B cell (primary cell): ENCODE data around the gene CCNK. TPM values are rescaled to one million over a fixed set of nuclear protein-coding genes. Genes with fewer than 3 reads are reported as not detected.

ENCODE experiments used
- ATAC-seq: fragments of 200-7000 bp; cut with Tn5 transposase; one replicate; pipeline ENCODE4 v1.10.0; 2021; ENCODE audit warnings: low read depth, mild to moderate bottlenecking, moderate number of reproducible peaks, moderate library complexity
- CTCF ChIA-PET: fragments of 350-600 bp; sonication (Branson Sonifier 250); formaldehyde crosslinking; loops from one replicate; lab custom pipeline; 2021; ENCODE audit warnings: antibody characterized with exemption, inconsistent platforms; lab: Charles Lee
- POLR2A ChIA-PET: fragments of 350-600 bp; sonication (Branson Sonifier 250); formaldehyde crosslinking; loops from one replicate; lab custom pipeline; 2021; ENCODE audit warnings: antibody characterized with exemption; lab: Charles Lee
- DNase-seq: peaks from one replicate; pipeline ENCODE4 v3.0.0; 2013
- H2AFZ ChIP-seq: 2 replicates; pipeline ENCODE4 v1.6.1; 2012; ENCODE audit warnings: mild to moderate bottlenecking, low read depth, low read length; ENCODE audit not compliant: insufficient read depth, poor library complexity, severe bottlenecking
- H3K27ac ChIP-seq, 2 donors: 1 replicate in 1 of 2; 2 replicates in 1 of 2; pipeline ENCODE4 v1.5.1; 2012 to 2013; ENCODE audit warnings: low read length in 2 of 2, mild to moderate bottlenecking in 2 of 2, moderate library complexity in 1 of 2
- H3K27me3 ChIP-seq, 4 experiments: fragments of 200-600 bp in 1 of 4; sonication (generic) in 1 of 4; replicated peaks in 1 of 4; 1 replicate in 2 of 4; 2 replicates in 2 of 4; pipeline versions ENCODE4 v1.6.1 to v1.7.0; 2013 to 2016; ENCODE audit warnings: low read length in 3 of 4, mild to moderate bottlenecking in 2 of 4, mixed read lengths in 1 of 4, moderate library complexity in 1 of 4; ENCODE audit not compliant: insufficient read depth in 4 of 4, control insufficient read depth in 3 of 4; ENCODE audit errors: control extremely low read depth in 1 of 4
- H3K36me3 ChIP-seq, 2 experiments: replicated peaks in 1 of 2; 1 replicate in 1 of 2; 2 replicates in 1 of 2; pipeline versions ENCODE4 v1.6.1 to v1.7.1; 2013; ENCODE audit warnings: low read length in 1 of 2; ENCODE audit not compliant: insufficient read depth in 2 of 2, control insufficient read depth in 1 of 2; ENCODE audit errors: control extremely low read depth in 1 of 2, extremely low read depth in 1 of 2
- H3K4me1 ChIP-seq, 2 donors: fragments of 200-600 bp in 1 of 2; sonication (generic) in 1 of 2; 1 replicate in 1 of 2; 2 replicates in 1 of 2; pipeline versions ENCODE4 v1.5.1 to v1.6.1; 2013 to 2017; ENCODE audit warnings: low read length in 2 of 2; ENCODE audit not compliant: control insufficient read depth in 2 of 2, insufficient read depth in 2 of 2
- H3K4me2 ChIP-seq: replicated peaks from 2 replicates; pipeline ENCODE3; 2012; ENCODE audit warnings: mild to moderate bottlenecking, low read depth, low read length; ENCODE audit not compliant: poor library complexity, severe bottlenecking
- H3K4me3 ChIP-seq, 5 experiments: fragments of 200-600 bp in 1 of 5; sonication (generic) in 1 of 5; 1 replicate in 3 of 5; 2 replicates in 2 of 5; pipeline versions ENCODE4 v1.5.1 to v1.7.0; 2011 to 2016; ENCODE audit warnings: low read length in 4 of 5, mild to moderate bottlenecking in 4 of 5, low read depth in 2 of 5, control low read depth in 1 of 5, moderate library complexity in 1 of 5; ENCODE audit not compliant: insufficient read depth in 1 of 5; ENCODE audit errors: control extremely low read depth in 1 of 5, extremely low read depth in 1 of 5
- H3K79me2 ChIP-seq: fragments of 200-600 bp; sonication (generic); one replicate; pipeline ENCODE4 v1.6.0; 2016; ENCODE audit warnings: low read length; ENCODE audit not compliant: control insufficient read depth, insufficient read depth
- H3K9ac ChIP-seq: fragments of 200-600 bp; sonication (generic); 2 replicates; pipeline ENCODE4 v1.6.1; 2017; ENCODE audit warnings: mild to moderate bottlenecking, low read length, moderate library complexity
- H3K9me3 ChIP-seq, 3 donors: one replicate each; pipeline versions ENCODE4 v1.6.1 to v1.7.1; 2013; ENCODE audit warnings: low read length in 2 of 3; ENCODE audit not compliant: control insufficient read depth in 2 of 3, insufficient read depth in 1 of 3; ENCODE audit errors: control extremely low read depth in 1 of 3
- H4K20me1 ChIP-seq: 2 replicates; pipeline ENCODE4 v1.6.0; 2012; ENCODE audit warnings: mild to moderate bottlenecking, low read length; ENCODE audit not compliant: insufficient read depth, control insufficient read depth, poor library complexity, severe bottlenecking
- H3K27ac Mint-ChIP-seq: one replicate; pipeline ENCODE4 v1.8.0; 2021; ENCODE audit warnings: mixed read lengths
- H3K27me3 Mint-ChIP-seq: one replicate; pipeline ENCODE4 v1.8.0; 2021; ENCODE audit warnings: mixed read lengths
- H3K4me1 Mint-ChIP-seq: one replicate; pipeline ENCODE4 v1.8.0; 2021; ENCODE audit warnings: mixed read lengths
- H3K4me3 Mint-ChIP-seq: one replicate; pipeline ENCODE4 v1.8.0; 2021; ENCODE audit warnings: mixed read lengths
- H3K9me3 Mint-ChIP-seq: one replicate; pipeline ENCODE4 v1.8.0; 2022; ENCODE audit warnings: mixed read lengths; ENCODE audit not compliant: insufficient read depth
- EZH2 ChIP-seq: IDR thresholded peaks from 2 replicates; pipeline ENCODE4 v1.6.1; 2012; ENCODE audit warnings: borderline replicate concordance, low read depth, mild to moderate bottlenecking, moderate library complexity, low read length; ENCODE audit not compliant: insufficient read depth, poor library complexity, severe bottlenecking
- WGBS: methylation state at CpG from one replicate; pipeline ENCODE4 v1.1.5; 2013; ENCODE audit warnings: missing lambda C conversion rate; ENCODE audit not compliant: insufficient coverage; 5-methylcytosine and 5-hydroxymethylcytosine counted together
- intact Hi-C: fragments of 100-400 bp; cut with micrococcal nuclease; formaldehyde crosslinking; loops from one replicate; pipeline ENCODE4 v1.10.0; 2022
- polyA plus RNA-seq: library from polyadenylated mRNA; depleted of rRNA; stranded (reverse); fragments of >200 nt; gene quantifications from 2 replicates; pipeline ENCODE4 v1.2.3, GENCODE V29; 2012
- total RNA-seq, 2 donors: library from RNA; stranded (reverse); fragments of 120-200 nt in 1 of 2; gene quantifications; 1 replicate in 1 of 2; 2 replicates in 1 of 2; pipeline versions ENCODE4 v1.2.3 to v1.2.4, GENCODE V29; 2013 to 2022
- TF ChIP-seq, protein P1 (sequence below): fragments of 200-600 bp; IDR thresholded peaks from one replicate; pipeline ENCODE4 v1.8.0; 2022; ENCODE audit warnings: antibody characterized with exemption, mild to moderate bottlenecking

CCNK gene
- total and polyA plus RNA-seq, 2 donors (not counting 1 experiment from before 2014, with no cell fraction given), result 17.5 to 82.0 TPM

DNA sequence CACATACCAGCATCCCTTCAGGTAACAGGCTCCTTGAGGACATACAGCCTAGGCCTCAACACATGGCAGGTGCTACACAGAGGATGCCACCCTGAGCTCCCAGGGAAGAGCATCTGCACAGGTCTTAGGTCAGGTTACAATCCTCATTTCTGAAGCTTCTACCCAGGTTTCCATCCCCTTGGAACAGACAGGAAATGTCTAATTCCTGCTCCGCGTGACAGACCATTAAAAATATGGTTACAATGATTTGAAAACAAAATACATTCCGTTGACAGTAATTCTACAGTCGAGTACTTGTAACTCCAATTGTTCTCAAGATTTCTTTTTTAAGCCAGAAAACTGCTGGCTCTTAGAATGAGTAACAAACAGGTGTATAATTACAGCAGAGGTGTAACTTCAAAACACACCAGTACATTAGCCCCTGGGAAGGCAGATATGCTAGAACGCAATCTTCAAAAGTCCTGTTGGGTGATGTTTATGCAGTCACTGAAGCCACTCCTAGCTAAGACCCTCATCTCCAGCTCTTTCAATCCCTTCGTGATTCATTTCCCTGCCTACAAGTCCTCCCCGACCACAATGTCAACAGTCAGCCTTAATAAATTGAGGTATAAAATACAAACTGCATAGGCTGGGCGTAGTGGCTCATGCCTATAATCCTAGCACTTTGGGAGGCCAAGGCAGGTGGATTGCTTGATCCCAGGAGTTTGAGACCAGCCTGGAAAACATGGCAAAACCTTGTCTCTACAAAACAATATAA lies 12.2 kb upstream of the CCNK start:
- ChIA-PET CTCF (no interaction called here), POLR2A (no interaction called here)
- H3K79me2 ChIP-seq, result peaks cover 82% of the 10 kb centered on the region
- TF ChIP-seq, protein P1, sequence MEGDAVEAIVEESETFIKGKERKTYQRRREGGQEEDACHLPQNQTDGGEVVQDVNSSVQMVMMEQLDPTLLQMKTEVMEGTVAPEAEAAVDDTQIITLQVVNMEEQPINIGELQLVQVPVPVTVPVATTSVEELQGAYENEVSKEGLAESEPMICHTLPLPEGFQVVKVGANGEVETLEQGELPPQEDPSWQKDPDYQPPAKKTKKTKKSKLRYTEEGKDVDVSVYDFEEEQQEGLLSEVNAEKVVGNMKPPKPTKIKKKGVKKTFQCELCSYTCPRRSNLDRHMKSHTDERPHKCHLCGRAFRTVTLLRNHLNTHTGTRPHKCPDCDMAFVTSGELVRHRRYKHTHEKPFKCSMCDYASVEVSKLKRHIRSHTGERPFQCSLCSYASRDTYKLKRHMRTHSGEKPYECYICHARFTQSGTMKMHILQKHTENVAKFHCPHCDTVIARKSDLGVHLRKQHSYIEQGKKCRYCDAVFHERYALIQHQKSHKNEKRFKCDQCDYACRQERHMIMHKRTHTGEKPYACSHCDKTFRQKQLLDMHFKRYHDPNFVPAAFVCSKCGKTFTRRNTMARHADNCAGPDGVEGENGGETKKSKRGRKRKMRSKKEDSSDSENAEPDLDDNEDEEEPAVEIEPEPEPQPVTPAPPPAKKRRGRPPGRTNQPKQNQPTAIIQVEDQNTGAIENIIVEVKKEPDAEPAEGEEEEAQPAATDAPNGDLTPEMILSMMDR, result no peak
- TF ChIP-seq EZH2, result no peak
- no peak overlapping the region for H3K9ac ChIP-seq
- Mint-ChIP-seq H3K4me3 (no peak overlapping the region), H3K27ac (no peak overlapping the region), H3K4me1 (peaks cover 12% of the 10 kb centered on the region), H3K9me3 (no peaks in the 10 kb centered on the region), H3K27me3 (no peaks in the 10 kb centered on the region)
- peaks cover 0 to 12% of the 10 kb centered on the region in 2 experiments for H3K36me3 ChIP-seq
- no peak overlapping the region for H3K4me2 ChIP-seq
- peaks cover 78% of the 10 kb centered on the region for H4K20me1 ChIP-seq
- intact Hi-C loops, result no loop called here
- WGBS, result 100% methylated on average over 1 of the region's 8 CpGs
- no peak overlapping the region for H3K27ac ChIP-seq
- H3K9me3 ChIP-seq, result no peaks in the 10 kb centered on the region
- no peak for ATAC-seq
- H2AFZ ChIP-seq, result no peak overlapping the region
- no peak overlapping the region for H3K4me3 ChIP-seq
- H3K4me1 ChIP-seq, result no peaks in the 10 kb centered on the region
- H3K27me3 ChIP-seq, result no peaks in the 10 kb centered on the region
- DNase-seq, result no peak

GRCh38 chr14:99471731-99472130 lies 9.5 kb upstream of the CCNK start:
- Mint-ChIP-seq H3K9me3 (no peaks in the 10 kb centered on the region), H3K27ac (no peak overlapping the region), H3K4me1 (peaks cover 18% of the 10 kb centered on the region), H3K27me3 (no peaks in the 10 kb centered on the region), H3K4me3 (no peak overlapping the region)
- WGBS, result 94% methylated on average over 7 of the region's 7 CpGs
- no peak for ATAC-seq
- Histone ChIP-seq H3K4me3 (no peak overlapping the region), H3K27me3 (no peaks in the 10 kb centered on the region), H3K9me3 (no peaks in the 10 kb centered on the region), H3K36me3 (no peaks in the 10 kb centered on the region), H3K4me1 (no peaks in the 10 kb centered on the region), H2AFZ (no peak overlapping the region), H3K4me2 (no peak overlapping the region), H3K9ac (no peak overlapping the region), H4K20me1 (peaks cover 89% of the 10 kb centered on the region), H3K79me2 (peaks cover 98% of the 10 kb centered on the region), H3K27ac (no peak overlapping the region)
- intact Hi-C loops, result no loop called here
- no peak for DNase-seq
- ChIA-PET CTCF (no interaction called here), POLR2A (no interaction called here)
- TF ChIP-seq, protein P1, result no peak
- TF ChIP-seq EZH2, result no peak
